NCI-H146 (cell line): ENCODE data around the gene LCORL.
A peak's percentile ranks its signal among the peaks of the same experiment; 100 is the strongest.
"Not testable (repeated sequence)": the region's sequence is repeated elsewhere in the genome, so short reads cannot be mapped to it uniquely, and the experiment has no call there.

ENCODE experiments used
- DNase-seq: peaks from one replicate; lab custom pipeline; 2025; lab: John Stamatoyannopoulos, UW

Gene LCORL

GRCh38 chr4:17851959-17852358, 169.6 kb downstream of the LCORL start:
- no peak for DNase-seq

GRCh38 chr4:17850295-17850694, 171.3 kb downstream of the LCORL start:
- not testable (repeated sequence) for DNase-seq

- DNase-seq, result no peak
Observed at GRCh38 chr4:17846266-17846665, 175.3 kb downstream of the LCORL start.

- no peak for DNase-seq
Observed at GRCh38 chr4:17823871-17824669, 197.5 kb downstream of the LCORL start.

- DNase-seq, result peak; percentile 12
Observed at GRCh38 chr4:17817027-17817426, 204.5 kb downstream of the LCORL start.

- DNase-seq, result no peak
Observed at GRCh38 chr4:17816142-17816541, 205.4 kb downstream of the LCORL start.

GRCh38 chr4:17814140-17814539, 207.4 kb downstream of the LCORL start:
- DNase-seq, result no peak

GRCh38 chr4:17812801-17813200, 208.8 kb downstream of the LCORL start:
- no peak for DNase-seq

- DNase-seq, result no peak
Observed at GRCh38 chr4:17812125-17812524, 209.4 kb downstream of the LCORL start.

GRCh38 chr4:17811078-17811603, 210.4 kb downstream of the LCORL start:
- peak; percentile 59 for DNase-seq

GRCh38 chr4:17810260-17811077, 211.1 kb downstream of the LCORL start, which contains the start of the genes DCAF16 and NCAPG:
TSS of gene DCAF16 (minus strand) at chr4:17810757. CDS start at chr4:17804141, 6,616 bp downstream.
TSS of gene NCAPG (plus strand) at chr4:17810979. CDS start at chr4:17811078, 99 bp downstream.
- peak; percentile 99 for DNase-seq

- no peak for DNase-seq
Observed at GRCh38 chr4:17809667-17810066, 211.9 kb downstream of the LCORL start.

- DNase-seq, result no peak
Observed at GRCh38 chr4:17807446-17807845, 214.1 kb downstream of the LCORL start.

- no peak for DNase-seq
Observed at GRCh38 chr4:17805580-17806155, 215.9 kb downstream of the LCORL start.

GRCh38 chr4:17797808-17798207, 223.7 kb downstream of the LCORL start:
- DNase-seq, result no peak

GRCh38 chr4:17794730-17795129, 226.8 kb downstream of the LCORL start:
- no peak for DNase-seq
